ENCODE results near the gene VPS13C.

The VPS13C gene

GRCh38 chr15:61946778-61947177, 113.5 kb downstream of the VPS13C start:
- DNase-seq (ENCODE audit: low read depth in 1 of 2, low spot score in 1 of 2), result no peak

- no peak for DNase-seq (ENCODE audit: low read depth in 1 of 2, low spot score in 1 of 2)
Measured at GRCh38 chr15:61943992-61944391, 116.3 kb downstream of the VPS13C start.

GRCh38 chr15:61938249-61938648, 122.0 kb downstream of the VPS13C start:
- no peak for DNase-seq (ENCODE audit: low read depth in 1 of 2, low spot score in 1 of 2)

GRCh38 chr15:61936528-61937195, 123.6 kb downstream of the VPS13C start:
- DNase-seq (ENCODE audit: low read depth in 1 of 2, low spot score in 1 of 2), result no peak

- no peak for DNase-seq (ENCODE audit: low read depth in 1 of 2, low spot score in 1 of 2)
Measured at GRCh38 chr15:61935493-61935892, 124.8 kb downstream of the VPS13C start.

GRCh38 chr15:61929452-61929851, 130.8 kb downstream of the VPS13C start:
- no peak for DNase-seq (ENCODE audit: low read depth in 1 of 2, low spot score in 1 of 2)

- no peak for DNase-seq (ENCODE audit: low read depth in 1 of 2, low spot score in 1 of 2)
Measured at GRCh38 chr15:61923173-61923572, 137.1 kb downstream of the VPS13C start.

GRCh38 chr15:61921093-61921492, 139.2 kb downstream of the VPS13C start:
- no peak for DNase-seq (ENCODE audit: low read depth in 1 of 2, low spot score in 1 of 2)

GRCh38 chr15:61917457-61917856, 142.8 kb downstream of the VPS13C start:
- DNase-seq (ENCODE audit: low read depth in 1 of 2, low spot score in 1 of 2), result no peak

GRCh38 chr15:61916104-61916503, 144.1 kb downstream of the VPS13C start:
- DNase-seq (ENCODE audit: low read depth in 1 of 2, low spot score in 1 of 2), result no peak

- DNase-seq (ENCODE audit: low read depth in 1 of 2, low spot score in 1 of 2), result no peak
Measured at GRCh38 chr15:61915640-61916039, 144.6 kb downstream of the VPS13C start.

GRCh38 chr15:61910839-61911369, 149.3 kb downstream of the VPS13C start:
- DNase-seq (ENCODE audit: low read depth in 1 of 2, low spot score in 1 of 2), result no peak

GRCh38 chr15:61908241-61908640, 152.0 kb downstream of the VPS13C start:
- no peak for DNase-seq (ENCODE audit: low read depth in 1 of 2, low spot score in 1 of 2)

- DNase-seq (ENCODE audit: low read depth in 1 of 2, low spot score in 1 of 2), result no peak
Measured at GRCh38 chr15:61907753-61908086, 152.5 kb downstream of the VPS13C start.

- no peak for DNase-seq (ENCODE audit: low read depth in 1 of 2, low spot score in 1 of 2)
Measured at GRCh38 chr15:61906961-61907752, 153.1 kb downstream of the VPS13C start.

- DNase-seq (ENCODE audit: low read depth in 1 of 2, low spot score in 1 of 2), result no peak
Measured at GRCh38 chr15:61893146-61893545, 167.1 kb downstream of the VPS13C start.

GRCh38 chr15:61892140-61892539, 168.1 kb downstream of the VPS13C start:
- DNase-seq (ENCODE audit: low read depth in 1 of 2, low spot score in 1 of 2), result no peak

GRCh38 chr15:61890106-61890505, 170.1 kb downstream of the VPS13C start:
- no peak for DNase-seq (ENCODE audit: low read depth in 1 of 2, low spot score in 1 of 2)

GRCh38 chr15:61889706-61890105, 170.5 kb downstream of the VPS13C start:
- no peak for DNase-seq (ENCODE audit: low read depth in 1 of 2, low spot score in 1 of 2)

GRCh38 chr15:61888074-61888780, 172.0 kb downstream of the VPS13C start:
- no peak for DNase-seq (ENCODE audit: low read depth in 1 of 2, low spot score in 1 of 2)

- no peak for DNase-seq (ENCODE audit: low read depth in 1 of 2, low spot score in 1 of 2)
Measured at GRCh38 chr15:61880084-61880483, 180.2 kb downstream of the VPS13C start.

- no peak for DNase-seq (ENCODE audit: low read depth in 1 of 2, low spot score in 1 of 2)
Measured at GRCh38 chr15:61879219-61879618, 181.0 kb downstream of the VPS13C start.

Data from activated CD4-positive, alpha-beta T cell treated with anti-CD3 and anti-CD28 coated beads, Interleukin-2, amount 50 U/mL, for 24 hours (primary cell).